ENCODE measurements around the gene OTUD6A.

Gene OTUD6A

GRCh38 chrX:70062076-70062475 lies at the start of gene OTUD6A:
Gene OTUD6A, plus strand, starts transcription at chrX:70062457. Its CDS starts 68 bp downstream, at chrX:70062525.
- DNase-seq (ENCODE audit: low read depth, low spot score) = peak; percentile 10

GRCh38 chrX:70012756-70013155 lies 49.5 kb upstream of the OTUD6A start:
- DNase-seq (ENCODE audit: low read depth, low spot score) = peak; percentile 77

- peak; percentile 50 for DNase-seq (ENCODE audit: low read depth, low spot score)
Observed at GRCh38 chrX:70013466-70014381, 48.5 kb upstream of the OTUD6A start.

GRCh38 chrX:70016513-70016912 lies 45.7 kb upstream of the OTUD6A start:
- no peak for DNase-seq (ENCODE audit: low read depth, low spot score)

- DNase-seq (ENCODE audit: low read depth, low spot score) = no peak
Observed at GRCh38 chrX:70022616-70023015, 39.6 kb upstream of the OTUD6A start.

- DNase-seq (ENCODE audit: low read depth, low spot score) = no peak
Observed at GRCh38 chrX:70025464-70025863, 36.8 kb upstream of the OTUD6A start.

- DNase-seq (ENCODE audit: low read depth, low spot score) = no peak
Observed at GRCh38 chrX:70026112-70026850, 36.0 kb upstream of the OTUD6A start.

GRCh38 chrX:70026851-70027200 lies 35.4 kb upstream of the OTUD6A start:
- DNase-seq (ENCODE audit: low read depth, low spot score) = no peak

- peak; percentile 79 for DNase-seq (ENCODE audit: low read depth, low spot score)
Observed at GRCh38 chrX:70029863-70030262, 32.4 kb upstream of the OTUD6A start.

- DNase-seq (ENCODE audit: low read depth, low spot score) = peak; percentile 72
Observed at GRCh38 chrX:70030301-70030767, 31.9 kb upstream of the OTUD6A start.

- DNase-seq (ENCODE audit: low read depth, low spot score) = no peak
Observed at GRCh38 chrX:70032792-70033191, 29.5 kb upstream of the OTUD6A start.

GRCh38 chrX:70033348-70034051 lies 28.8 kb upstream of the OTUD6A start:
- peak; percentile 64 for DNase-seq (ENCODE audit: low read depth, low spot score)

- no peak for DNase-seq (ENCODE audit: low read depth, low spot score)
Observed at GRCh38 chrX:70034646-70035045, 27.6 kb upstream of the OTUD6A start.

GRCh38 chrX:70038515-70038914 lies 23.7 kb upstream of the OTUD6A start:
- no peak for DNase-seq (ENCODE audit: low read depth, low spot score)

- DNase-seq (ENCODE audit: low read depth, low spot score) = no peak
Observed at GRCh38 chrX:70038951-70039350, 23.3 kb upstream of the OTUD6A start.

GRCh38 chrX:70039758-70040157 lies 22.5 kb upstream of the OTUD6A start:
- no peak for DNase-seq (ENCODE audit: low read depth, low spot score)

- no peak for DNase-seq (ENCODE audit: low read depth, low spot score)
Observed at GRCh38 chrX:70041993-70042392, 20.3 kb upstream of the OTUD6A start.

GRCh38 chrX:70042399-70043371 lies 19.6 kb upstream of the OTUD6A start:
- DNase-seq (ENCODE audit: low read depth, low spot score) = peak; percentile 72

- no peak for DNase-seq (ENCODE audit: low read depth, low spot score)
Observed at GRCh38 chrX:70043685-70044084, 18.6 kb upstream of the OTUD6A start.

GRCh38 chrX:70044541-70045245 lies 17.6 kb upstream of the OTUD6A start:
- no peak for DNase-seq (ENCODE audit: low read depth, low spot score)
